ENCODE results near the gene ROBO3. TPM values are rescaled to one million over a fixed set of nuclear protein-coding genes. Genes with fewer than 3 reads are reported as not detected.
A peak's percentile ranks its signal among the peaks of the same experiment; 100 is the strongest.

The ROBO3 gene
- total RNA-seq, 1 donor from 2014 or later, result 27.4 TPM

GRCh38 chr11:124882339-124883071 lies 17.3 kb downstream of the ROBO3 start:
- H3K4me1 Mint-ChIP-seq (ENCODE audit: unreplicated experiment), result peaks cover 12% of the 10 kb centered on the region
- H3K9me3 Mint-ChIP-seq, result no peaks in the 10 kb centered on the region
- no peak overlapping the region for H3K27ac Mint-ChIP-seq
- peaks cover 19% of the 10 kb centered on the region for H3K27me3 Mint-ChIP-seq
- no peak for TF ChIP-seq CTCF (conservative IDR thresholded peaks at IDR 0.05)
- no peaks in the 10 kb centered on the region for H3K36me3 Mint-ChIP-seq
- peak; percentile 50 for DNase-seq (ENCODE audit: extremely low spot score, unreplicated experiment)
- H3K4me3 Mint-ChIP-seq, result no peak overlapping the region

GRCh38 chr11:124884340-124884739 lies 19.1 kb downstream of the ROBO3 start:
- no peak for TF ChIP-seq CTCF (conservative IDR thresholded peaks at IDR 0.05)
- H3K9me3 Mint-ChIP-seq, result no peaks in the 10 kb centered on the region
- no peak for DNase-seq (ENCODE audit: extremely low spot score, unreplicated experiment)
- peaks cover 23% of the 10 kb centered on the region for H3K27me3 Mint-ChIP-seq
- H3K4me1 Mint-ChIP-seq (ENCODE audit: unreplicated experiment), result peaks cover 12% of the 10 kb centered on the region
- peak overlapping the region; percentile 12 for H3K27ac Mint-ChIP-seq
- H3K4me3 Mint-ChIP-seq, result no peak overlapping the region
- no peaks in the 10 kb centered on the region for H3K36me3 Mint-ChIP-seq

GRCh38 chr11:124884869-124885479 lies 19.7 kb downstream of the ROBO3 start:
- H3K27ac Mint-ChIP-seq, result no peak overlapping the region
- no peaks in the 10 kb centered on the region for H3K36me3 Mint-ChIP-seq
- H3K4me1 Mint-ChIP-seq (ENCODE audit: unreplicated experiment), result peaks cover 12% of the 10 kb centered on the region
- H3K27me3 Mint-ChIP-seq, result peaks cover 27% of the 10 kb centered on the region
- DNase-seq (ENCODE audit: extremely low spot score, unreplicated experiment), result peak; percentile 32
- H3K9me3 Mint-ChIP-seq, result no peaks in the 10 kb centered on the region
- no peak for TF ChIP-seq CTCF (conservative IDR thresholded peaks at IDR 0.05)
- H3K4me3 Mint-ChIP-seq, result no peak overlapping the region

- DNase-seq (ENCODE audit: extremely low spot score, unreplicated experiment), result peak; percentile 43
- H3K4me1 Mint-ChIP-seq (ENCODE audit: unreplicated experiment), result peaks cover 12% of the 10 kb centered on the region
- H3K36me3 Mint-ChIP-seq, result no peaks in the 10 kb centered on the region
- H3K27ac Mint-ChIP-seq, result no peak overlapping the region
- no peaks in the 10 kb centered on the region for H3K9me3 Mint-ChIP-seq
- H3K27me3 Mint-ChIP-seq, result peaks cover 33% of the 10 kb centered on the region
- no peak for TF ChIP-seq CTCF (conservative IDR thresholded peaks at IDR 0.05)
- H3K4me3 Mint-ChIP-seq, result no peak overlapping the region
Measured at GRCh38 chr11:124886476-124886875, 21.2 kb downstream of the ROBO3 start.

- DNase-seq (ENCODE audit: extremely low spot score, unreplicated experiment), result peak; percentile 44
- Mint-ChIP-seq H3K4me1 (ENCODE audit: unreplicated experiment) (peaks cover 12% of the 10 kb centered on the region), H3K4me3 (no peak overlapping the region), H3K27ac (no peak overlapping the region), H3K36me3 (no peaks in the 10 kb centered on the region), H3K9me3 (no peaks in the 10 kb centered on the region), H3K27me3 (peaks cover 34% of the 10 kb centered on the region)
- no peak for TF ChIP-seq CTCF (conservative IDR thresholded peaks at IDR 0.05)
Measured at GRCh38 chr11:124886978-124887666, 21.9 kb downstream of the ROBO3 start.

All from type B pancreatic cell (in vitro differentiated cells).